DOHH2 (cell line): ENCODE data around the gene C15orf62.
A peak's percentile ranks its signal among the peaks of the same experiment; 100 is the strongest.

ENCODE experiments used
- H3F3A ChIP-seq: fragments of 200-600 bp; sonication (generic), shearing (Covaris generic); 2 replicates; pipeline ENCODE4 v1.6.0; 2016; ENCODE audit warnings: antibody characterized with exemption, mild to moderate bottlenecking; ENCODE audit not compliant: control insufficient read depth, insufficient read depth
- H3K27ac ChIP-seq: fragments of 200-600 bp; sonication (generic); 2 replicates; pipeline ENCODE4 v1.5.1; 2014; ENCODE audit warnings: low read depth, mild to moderate bottlenecking, low read length, moderate library complexity
- H3K27me3 ChIP-seq: fragments of 200-600 bp; sonication (generic); 2 replicates; pipeline ENCODE4 v1.6.1; 2014; ENCODE audit warnings: mild to moderate bottlenecking, low read length, mixed read lengths; ENCODE audit not compliant: control insufficient read depth
- H3K36me3 ChIP-seq: fragments of 200-600 bp; sonication (generic); 2 replicates; pipeline ENCODE4 v1.6.1; 2014; ENCODE audit warnings: mild to moderate bottlenecking, low read length, moderate library complexity, mixed read lengths; ENCODE audit not compliant: control insufficient read depth
- H3K4me1 ChIP-seq: fragments of 200-600 bp; sonication (generic); 2 replicates; pipeline ENCODE4 v1.6.1; 2014; ENCODE audit warnings: mild to moderate bottlenecking, low read length, mixed read lengths; ENCODE audit not compliant: control insufficient read depth
- H3K4me2 ChIP-seq: fragments of 200-600 bp; sonication (generic); 2 replicates; pipeline ENCODE4 v1.6.0; 2014; ENCODE audit warnings: mild to moderate bottlenecking, low read length, moderate library complexity
- H3K4me3 ChIP-seq: fragments of 200-600 bp; sonication (generic); 2 replicates; pipeline ENCODE4 v1.5.1; 2014; ENCODE audit warnings: mild to moderate bottlenecking, low read length, mixed read lengths
- H3K79me2 ChIP-seq: fragments of 200-600 bp; sonication (generic); 2 replicates; pipeline ENCODE4 v1.6.1; 2014; ENCODE audit warnings: mild to moderate bottlenecking, low read length, mixed read lengths; ENCODE audit not compliant: control insufficient read depth
- H3K9me2 ChIP-seq: fragments of 200-600 bp; sonication (generic); replicated peaks from 2 replicates; pipeline ENCODE4 v1.6.1; 2014; ENCODE audit warnings: mild to moderate bottlenecking, low read length, mixed read lengths; ENCODE audit not compliant: control insufficient read depth
- H3K9me3 ChIP-seq: fragments of 200-600 bp; sonication (generic); 2 replicates; pipeline ENCODE4 v1.6.1; 2014; ENCODE audit warnings: antibody characterized with exemption, low read length, mixed read lengths; ENCODE audit not compliant: control insufficient read depth, insufficient read depth
- H4K20me1 ChIP-seq: fragments of 200-600 bp; sonication (generic); 2 replicates; pipeline ENCODE4 v1.6.0; 2014; ENCODE audit warnings: low read depth, mild to moderate bottlenecking, antibody characterized with exemption, low read length, moderate library complexity; ENCODE audit not compliant: control insufficient read depth, insufficient read depth
- CTCF ChIP-seq: fragments of 200-600 bp; sonication (generic); IDR thresholded peaks from one replicate; pipeline ENCODE4 v1.5.1; 2014; ENCODE audit warnings: antibody characterized with exemption, mild to moderate bottlenecking, low read depth, low read length; ENCODE audit not compliant: poor library complexity, severe bottlenecking
- EZH2phosphoT487 ChIP-seq: fragments of 200-600 bp; sonication (generic); IDR thresholded peaks from 2 replicates; pipeline ENCODE4 v1.6.1; 2017; ENCODE audit warnings: borderline replicate concordance, mild to moderate bottlenecking, antibody characterized with exemption, low read length, moderate library complexity, mixed read lengths

The C15orf62 gene

GRCh38 chr15:40769274-40770146, at the start of gene C15orf62:
Gene C15orf62 (plus strand): TSS chr15:40769980. CDS start chr15:40770496, 516 bp downstream.
- peaks cover 83% of the 10 kb centered on the region for H3K4me1 ChIP-seq
- H3K9me2 ChIP-seq = no peaks in the 10 kb centered on the region
- no peaks in the 10 kb centered on the region for H3K27me3 ChIP-seq
- H3K4me2 ChIP-seq = peak within 1 kb of the TSS; percentile 86
- H3K79me2 ChIP-seq = peaks cover 35% of the 10 kb centered on the region
- H4K20me1 ChIP-seq = no peaks in the 10 kb centered on the region
- H3K9me3 ChIP-seq = no peaks in the 10 kb centered on the region
- peak within 1 kb of the TSS; percentile 94 for H3K27ac ChIP-seq
- peaks cover 34% of the 10 kb centered on the region for H3F3A ChIP-seq
- TF ChIP-seq CTCF = no peak
- no peak for TF ChIP-seq EZH2phosphoT487
- peak within 1 kb of the TSS; percentile 69 for H3K4me3 ChIP-seq
- peaks cover 68% of the 10 kb centered on the region for H3K36me3 ChIP-seq

GRCh38 chr15:40721701-40722100, 48.1 kb upstream of the C15orf62 start:
- H4K20me1 ChIP-seq = peaks cover 3% of the 10 kb centered on the region; the same call in 1 of the 2 replicates
- TF ChIP-seq EZH2phosphoT487 (no peak), CTCF (no peak)
- H3K36me3 ChIP-seq = peaks cover 89% of the 10 kb centered on the region
- H3K4me3 ChIP-seq = no peak overlapping the region
- no peak overlapping the region for H3K4me2 ChIP-seq
- no peaks in the 10 kb centered on the region for H3K9me3 ChIP-seq
- peaks cover 15% of the 10 kb centered on the region for H3F3A ChIP-seq
- H3K4me1 ChIP-seq = no peaks in the 10 kb centered on the region
- H3K27me3 ChIP-seq = no peaks in the 10 kb centered on the region
- H3K79me2 ChIP-seq = no peaks in the 10 kb centered on the region; the same call in 1 of the 2 replicates
- H3K9me2 ChIP-seq = no peaks in the 10 kb centered on the region
- H3K27ac ChIP-seq = no peak overlapping the region

- Histone ChIP-seq H3K9me3 (no peaks in the 10 kb centered on the region), H3K36me3 (peaks cover 85% of the 10 kb centered on the region), H3K9me2 (no peaks in the 10 kb centered on the region), H3K4me1 (no peaks in the 10 kb centered on the region), H3K27ac (no peak overlapping the region), H3K4me3 (no peak overlapping the region), H3K27me3 (no peaks in the 10 kb centered on the region), H3K4me2 (no peak overlapping the region), H4K20me1 (peaks cover 3% of the 10 kb centered on the region; the same call in 1 of the 2 replicates), H3K79me2 (no peaks in the 10 kb centered on the region; the same call in 1 of the 2 replicates), H3F3A (peaks cover 15% of the 10 kb centered on the region)
- TF ChIP-seq CTCF (no peak), EZH2phosphoT487 (no peak)
Observed at GRCh38 chr15:40722354-40722753, 47.4 kb upstream of the C15orf62 start.
